OCI-LY3 (cell line): ENCODE measurements around the gene ADH6.

ENCODE experiments used
- CTCF ChIP-seq: fragments of 200-600, 300-600 bp; sonication (generic); IDR thresholded peaks from 2 replicates; pipeline ENCODE4 v1.5.1; 2014; ENCODE audit warnings: antibody characterized with exemption, low read length, low read depth
- EZH2phosphoT487 ChIP-seq: fragments of 200-600 bp; shearing (Covaris generic); IDR thresholded peaks from 2 replicates; pipeline ENCODE4 v1.6.1; 2018; ENCODE audit warnings: antibody characterized with exemption, mixed run types, low read depth

- TF ChIP-seq CTCF (no peak), EZH2phosphoT487 (no peak)
Measured at GRCh38 chr4:99154658-99155342, 64.2 kb downstream of the ADH6 start.
